HG03571 (cell line): Measurements from ENCODE around the gene ACTN4.
A peak's percentile ranks its signal among the peaks of the same experiment; 100 is the strongest.
"Not testable (repeated sequence)": the region's sequence is repeated elsewhere in the genome, so short reads cannot be mapped to it uniquely, and the experiment has no call there.

ENCODE experiments used
- ATAC-seq: cut with Tn5 transposase; IDR thresholded peaks from one replicate; pipeline ENCODE4 v1.9.1; 2021; ENCODE audit not compliant: unreplicated experiment

ACTN4 gene

GRCh38 chr19:38647368-38647965 lies at the start of gene ACTN4:
Gene ACTN4 (plus strand): TSS chr19:38647649. CDS start chr19:38647746, 97 bp downstream.
- ATAC-seq = peak; percentile 77

- ATAC-seq = no peak
These were observed 47.7 kb upstream of the ACTN4 start for GRCh38 chr19:38599722-38600121.

- not testable (repeated sequence) for ATAC-seq
These were observed 44.6 kb upstream of the ACTN4 start for GRCh38 chr19:38602856-38603255.

- ATAC-seq = no peak
These were observed 41.3 kb upstream of the ACTN4 start for GRCh38 chr19:38606131-38606530.

- ATAC-seq = no peak
These were observed 33.2 kb upstream of the ACTN4 start for GRCh38 chr19:38614289-38614688.

GRCh38 chr19:38615007-38615581 lies 32.4 kb upstream of the ACTN4 start:
- ATAC-seq = no peak

- ATAC-seq = no peak
These were observed 31.2 kb upstream of the ACTN4 start for GRCh38 chr19:38616265-38616664.

- ATAC-seq = peak; percentile 1
These were observed 30.1 kb upstream of the ACTN4 start for GRCh38 chr19:38617283-38617763.

- peak; percentile 53 for ATAC-seq
These were observed 29.5 kb upstream of the ACTN4 start, which contains the start of gene MAP4K1 for GRCh38 chr19:38617764-38618589. Gene MAP4K1 (minus strand): TSS chr19:38617953. CDS start chr19:38617895, 58 bp downstream.

- peak; percentile 40 for ATAC-seq
These were observed 28.7 kb upstream of the ACTN4 start, which contains the start of gene EIF3K for GRCh38 chr19:38618590-38619360. Gene EIF3K (plus strand): TSS chr19:38619188. CDS start chr19:38619269, 81 bp downstream.

- ATAC-seq = no peak
These were observed 27.9 kb upstream of the ACTN4 start for GRCh38 chr19:38619361-38620174.

GRCh38 chr19:38624822-38625221 lies 22.6 kb upstream of the ACTN4 start:
- no peak for ATAC-seq

- ATAC-seq = no peak
These were observed 21.0 kb upstream of the ACTN4 start for GRCh38 chr19:38626401-38626800.

- no peak for ATAC-seq
These were observed 17.9 kb upstream of the ACTN4 start for GRCh38 chr19:38629568-38629967.

GRCh38 chr19:38631301-38631700 lies 16.1 kb upstream of the ACTN4 start:
- not testable (repeated sequence) for ATAC-seq

- ATAC-seq = not testable (repeated sequence)
These were observed 15.5 kb upstream of the ACTN4 start for GRCh38 chr19:38631811-38632475.

- ATAC-seq = no peak
These were observed 14.8 kb upstream of the ACTN4 start for GRCh38 chr19:38632476-38633213.

GRCh38 chr19:38634757-38635482 lies 12.5 kb upstream of the ACTN4 start:
- ATAC-seq = no peak
